SU-DHL-6 (cell line): ENCODE results near the gene HARS1.
A peak's percentile ranks its signal among the peaks of the same experiment; 100 is the strongest.

Experiments
- H2AFZ ChIP-seq: fragments of 200-600 bp; sonication (generic); 2 replicates; pipeline ENCODE4 v1.6.1; 2014; ENCODE audit warnings: low read depth, mild to moderate bottlenecking, moderate library complexity, mixed read lengths, antibody characterized with exemption, low read length; ENCODE audit not compliant: severe bottlenecking
- H3F3A ChIP-seq: fragments of 200-600 bp; shearing (Covaris generic); 2 replicates; pipeline ENCODE4 v1.6.0; 2016; ENCODE audit warnings: antibody characterized with exemption, mild to moderate bottlenecking; ENCODE audit not compliant: insufficient read depth
- H3K27ac ChIP-seq: fragments of 200-600 bp; sonication (generic); 2 replicates; pipeline ENCODE4 v1.5.1; 2016; ENCODE audit warnings: low read depth, mild to moderate bottlenecking, low read length, moderate library complexity, mixed read lengths
- H3K27me3 ChIP-seq: fragments of 200-600 bp; sonication (generic), shearing (Covaris generic); 2 replicates; pipeline ENCODE4 v1.6.0; 2014; ENCODE audit warnings: mild to moderate bottlenecking, low read length
- H3K36me3 ChIP-seq: fragments of 200-600 bp; sonication (generic); 2 replicates; pipeline ENCODE4 v1.6.1; 2014; ENCODE audit warnings: mild to moderate bottlenecking, low read length, mixed read lengths
- H3K4me2 ChIP-seq: fragments of 300-600, 200-600 bp; shearing (Covaris generic), sonication (generic); 2 replicates; pipeline ENCODE4 v1.6.0; 2014; ENCODE audit warnings: low read length, low read depth, mild to moderate bottlenecking; ENCODE audit not compliant: poor library complexity, severe bottlenecking
- H3K4me3 ChIP-seq: fragments of 200-600 bp; sonication (generic); 2 replicates; pipeline ENCODE4 v1.5.1; 2014; ENCODE audit warnings: antibody characterized with exemption, low read length, mild to moderate bottlenecking, mixed read lengths; ENCODE audit not compliant: insufficient read depth, poor library complexity, severe bottlenecking
- H3K79me2 ChIP-seq: fragments of 200-600 bp; sonication (generic); 2 replicates; pipeline ENCODE4 v1.6.1; 2014; ENCODE audit warnings: mild to moderate bottlenecking, low read length, moderate library complexity; ENCODE audit not compliant: insufficient read depth
- H3K9ac ChIP-seq: fragments of 200-600 bp; sonication (generic); 2 replicates; pipeline ENCODE4 v1.7.0; 2014; ENCODE audit warnings: mild to moderate bottlenecking, low read length
- H3K9me2 ChIP-seq: fragments of 200-600 bp; sonication (generic); replicated peaks from 2 replicates; pipeline ENCODE4 v1.6.1; 2014; ENCODE audit warnings: low read length; ENCODE audit not compliant: insufficient read depth
- H3K9me3 ChIP-seq: fragments of 200-600 bp; sonication (generic); 2 replicates; pipeline ENCODE4 v1.6.1; 2014; ENCODE audit warnings: low read length, mixed read lengths; ENCODE audit not compliant: insufficient read depth
- H4K20me1 ChIP-seq: fragments of 200-600 bp; sonication (generic); 2 replicates; pipeline ENCODE4 v1.6.1; 2014; ENCODE audit warnings: low read depth, mild to moderate bottlenecking, antibody characterized with exemption, low read length, moderate library complexity, mixed read lengths
- CTCF ChIP-seq: fragments of 200-600 bp; sonication (generic); IDR thresholded peaks from one replicate; pipeline ENCODE4 v1.5.1; 2017; ENCODE audit warnings: antibody characterized with exemption, mild to moderate bottlenecking, low read length, moderate library complexity; ENCODE audit not compliant: insufficient read depth, poor library complexity, severe bottlenecking
- EZH2phosphoT487 ChIP-seq: fragments of 200-600 bp; sonication (generic), shearing (Covaris generic); conservative IDR thresholded peaks from 2 replicates; pipeline ENCODE4 v1.6.1; 2018; ENCODE audit warnings: mild to moderate bottlenecking, antibody characterized with exemption, low read length, moderate library complexity, mixed read lengths

HARS1 gene

GRCh38 chr5:140690941-140691924 lies at the start of gene HARS1, which contains the start of gene HARS2:
HARS1 (minus strand) TSS chr5:140691370; CDS start chr5:140691304, 66 bp downstream.
HARS2 (plus strand) TSS chr5:140691455; CDS start chr5:140691649, 194 bp downstream.
- Histone ChIP-seq H3K27ac (peak within 1 kb of the TSS; percentile 34), H3K36me3 (no peaks in the 10 kb centered on the region; the same call in 1 of the 2 replicates), H4K20me1 (no peaks in the 10 kb centered on the region), H3K9me3 (no peaks in the 10 kb centered on the region), H2AFZ (peak within 1 kb of the TSS; percentile 90), H3F3A (no peaks in the 10 kb centered on the region), H3K79me2 (peaks cover 54% of the 10 kb centered on the region), H3K9me2 (no peaks in the 10 kb centered on the region), H3K4me2 (peak within 1 kb of the TSS; percentile 84), H3K4me3 (peak within 1 kb of the TSS; percentile 92), H3K9ac (peak within 1 kb of the TSS; percentile 91), H3K27me3 (no peaks in the 10 kb centered on the region)
- TF ChIP-seq CTCF (no peak), EZH2phosphoT487 (no peak)

GRCh38 chr5:140737486-140737885 lies 46.3 kb upstream of the HARS1 start:
- Histone ChIP-seq H3K27me3 (no peaks in the 10 kb centered on the region), H3K4me2 (no peak overlapping the region), H3K79me2 (no peaks in the 10 kb centered on the region), H3K9me3 (no peaks in the 10 kb centered on the region), H3K36me3 (no peaks in the 10 kb centered on the region), H3K27ac (no peak overlapping the region), H4K20me1 (no peaks in the 10 kb centered on the region), H2AFZ (no peak overlapping the region), H3F3A (no peaks in the 10 kb centered on the region), H3K9me2 (no peaks in the 10 kb centered on the region), H3K9ac (no peak overlapping the region), H3K4me3 (no peak overlapping the region)
- no peak for TF ChIP-seq CTCF
- TF ChIP-seq EZH2phosphoT487 = no peak

- no peaks in the 10 kb centered on the region for H4K20me1 ChIP-seq
- no peak overlapping the region for H2AFZ ChIP-seq
- no peaks in the 10 kb centered on the region for H3K9me2 ChIP-seq
- no peak overlapping the region for H3K4me3 ChIP-seq
- no peaks in the 10 kb centered on the region for H3K27me3 ChIP-seq
- no peaks in the 10 kb centered on the region for H3K79me2 ChIP-seq
- H3F3A ChIP-seq = no peaks in the 10 kb centered on the region
- no peak overlapping the region for H3K9ac ChIP-seq
- no peaks in the 10 kb centered on the region for H3K9me3 ChIP-seq
- no peak overlapping the region for H3K4me2 ChIP-seq
- H3K27ac ChIP-seq = no peak overlapping the region
- TF ChIP-seq CTCF = no peak
- TF ChIP-seq EZH2phosphoT487 = no peak
- H3K36me3 ChIP-seq = no peaks in the 10 kb centered on the region
Measured at GRCh38 chr5:140734354-140734753, 43.2 kb upstream of the HARS1 start.
